HepG2 (cell line): Measurements from ENCODE around the gene MROH2A. TPM values are rescaled to one million over a fixed set of nuclear protein-coding genes. Genes with fewer than 3 reads are reported as not detected.
A peak's percentile ranks its signal among the peaks of the same experiment; 100 is the strongest.

Experiments
- ATF7 ChIP-seq, 2 experiments: fragments of 450-650 bp in 1 of 2; sonication (generic) in 1 of 2; formaldehyde crosslinking in 1 of 2; IDR thresholded peaks; 2 replicates each; pipeline versions ENCODE4 v1.4.0 to v1.6.1; 2016 to 2020; ENCODE audit warnings: antibody characterized with exemption in 1 of 2, mild to moderate bottlenecking in 1 of 2, missing genetic modification reagents in 1 of 2
- BORCS8-MEF2B ChIP-seq: sonication (generic); formaldehyde crosslinking; IDR thresholded peaks from 2 replicates; pipeline ENCODE4 v1.8.0; 2022; ENCODE audit warnings: mild to moderate bottlenecking, missing genetic modification reagents
- CEBPB ChIP-seq: IDR thresholded peaks from 2 replicates; pipeline ENCODE4 v1.6.1; 2011; ENCODE audit warnings: low read depth, low read length, improper control_type of control experiment, borderline replicate concordance
- GABPB1 ChIP-seq: IDR thresholded peaks from 2 replicates; pipeline ENCODE4 v1.6.1; 2016; ENCODE audit warnings: mild to moderate bottlenecking, missing genetic modification reagents, moderate library complexity, missing compliant biosample characterization
- GLI4 ChIP-seq: sonication (generic); formaldehyde crosslinking; IDR thresholded peaks from 2 replicates; pipeline ENCODE4 v1.5.1; 2020; ENCODE audit warnings: missing genetic modification reagents, mild to moderate bottlenecking, moderate library complexity, borderline replicate concordance
- HDAC6 ChIP-seq: fragments of 200-600 bp; sonication (generic); IDR thresholded peaks from 2 replicates; pipeline ENCODE4 v1.7.0; 2017; ENCODE audit warnings: mild to moderate bottlenecking, antibody characterized with exemption, low read length, low read depth
- LCORL ChIP-seq, 2 experiments: fragments of 450-650 bp in 1 of 2; sonication (generic) in 1 of 2; formaldehyde crosslinking in 1 of 2; IDR thresholded peaks; 2 replicates each; pipeline versions ENCODE4 v1.5.0 to v1.6.1; 2017 to 2020; ENCODE audit warnings: antibody characterized with exemption in 1 of 2, missing genetic modification reagents in 1 of 2
- MEF2D ChIP-seq: sonication (generic); formaldehyde crosslinking; IDR thresholded peaks from 2 replicates; pipeline ENCODE4 v1.5.1; 2020; ENCODE audit warnings: mild to moderate bottlenecking, missing genetic modification reagents
- POGZ ChIP-seq: sonication (generic); formaldehyde crosslinking; IDR thresholded peaks from 2 replicates; pipeline ENCODE4 v1.4.0; 2020; ENCODE audit warnings: mild to moderate bottlenecking, missing genetic modification reagents
- SALL1 ChIP-seq: sonication (generic); formaldehyde crosslinking; IDR thresholded peaks from 2 replicates; pipeline ENCODE4 v1.8.0; 2022; ENCODE audit warnings: mild to moderate bottlenecking, missing genetic modification reagents
- SIX1 ChIP-seq: sonication (generic); formaldehyde crosslinking; IDR thresholded peaks from 2 replicates; pipeline ENCODE4 v1.4.0; 2020; ENCODE audit warnings: missing genetic modification reagents, borderline replicate concordance
- SNAI1 ChIP-seq: sonication (generic); formaldehyde crosslinking; IDR thresholded peaks from 2 replicates; pipeline ENCODE4 v1.5.0; 2020; ENCODE audit warnings: mild to moderate bottlenecking, missing genetic modification reagents, borderline replicate concordance
- ZBTB33 ChIP-seq: sonication (generic); formaldehyde crosslinking; IDR thresholded peaks from 2 replicates; pipeline ENCODE4 v1.4.0; 2020; ENCODE audit warnings: missing genetic modification reagents
- ZC3H13 ChIP-seq: sonication (generic); formaldehyde crosslinking; IDR thresholded peaks from 2 replicates; pipeline ENCODE4 v1.8.1; 2023; ENCODE audit warnings: mild to moderate bottlenecking, missing genetic modification reagents, moderate library complexity
- ZFP91 ChIP-seq: sonication (generic); formaldehyde crosslinking; IDR thresholded peaks from 2 replicates; pipeline ENCODE4 v1.9.0; 2022; ENCODE audit warnings: missing genetic modification reagents, mild to moderate bottlenecking, borderline replicate concordance
- ZNF253 ChIP-seq: sonication (generic); formaldehyde crosslinking; IDR thresholded peaks from 2 replicates; pipeline ENCODE4 v1.8.0; 2022; ENCODE audit warnings: mild to moderate bottlenecking, missing genetic modification reagents, borderline replicate concordance
- ZNF263 ChIP-seq: sonication (generic); formaldehyde crosslinking; IDR thresholded peaks from 2 replicates; pipeline ENCODE4 v1.4.0; 2020; ENCODE audit warnings: missing genetic modification reagents
- ZNF530 ChIP-seq: sonication (generic); formaldehyde crosslinking; IDR thresholded peaks from 2 replicates; pipeline ENCODE4 v1.5.0; 2020; ENCODE audit warnings: low read depth, mild to moderate bottlenecking, missing genetic modification reagents
- ZNF550 ChIP-seq: sonication (generic); formaldehyde crosslinking; IDR thresholded peaks from 2 replicates; pipeline ENCODE4 v1.4.0; 2020; ENCODE audit warnings: mild to moderate bottlenecking, missing genetic modification reagents, borderline replicate concordance
- ZNF7 ChIP-seq: IDR thresholded peaks from 2 replicates; pipeline ENCODE4 v1.6.1; 2016; ENCODE audit warnings: missing biosample characterization, missing genetic modification reagents
- polyA plus RNA-seq, 8 experiments: library from polyadenylated mRNA; depleted of rRNA in 3 of 8; stranded (reverse) in 7 of 8; unstranded in 1 of 8; fragments of >200 nt; fragmentation: Illumina TruSeq in 4 of 8; extraction: Trizol in 4 of 8; gene quantifications; 2 replicates each; pipeline versions ENCODE4 v1.2.1 to v1.2.3, GENCODE V29; 2011 to 2016; ENCODE audit warnings: low read depth in 4 of 8, missing spikeins in 1 of 8, mixed read lengths in 1 of 8; ENCODE audit not compliant: insufficient read depth in 1 of 8
- total RNA-seq, 5 experiments: library from RNA; depleted of rRNA; stranded (reverse); fragments of >200 nt; fragmentation: Illumina TruSeq; extraction: Trizol; gene quantifications; 2 replicates each; pipeline ENCODE4 v1.2.3, GENCODE V29; 2016; ENCODE audit warnings: low read depth in 1 of 5
- TF ChIP-seq, protein P1 (sequence below): IDR thresholded peaks from 2 replicates; pipeline ENCODE4 v1.6.1; 2012; ENCODE audit warnings: low read depth, low read length, improper control_type of control experiment
- TF ChIP-seq, protein P2 (sequence below): IDR thresholded peaks from 2 replicates; pipeline ENCODE4 v1.6.1; 2016; ENCODE audit warnings: control low read depth

The MROH2A gene
- total and polyA plus RNA-seq, 2 of the 13 experiments (the other 11 are each of a cell fraction or from before 2014, with no cell fraction given), result 0.03 to 0.04 TPM

DNA sequence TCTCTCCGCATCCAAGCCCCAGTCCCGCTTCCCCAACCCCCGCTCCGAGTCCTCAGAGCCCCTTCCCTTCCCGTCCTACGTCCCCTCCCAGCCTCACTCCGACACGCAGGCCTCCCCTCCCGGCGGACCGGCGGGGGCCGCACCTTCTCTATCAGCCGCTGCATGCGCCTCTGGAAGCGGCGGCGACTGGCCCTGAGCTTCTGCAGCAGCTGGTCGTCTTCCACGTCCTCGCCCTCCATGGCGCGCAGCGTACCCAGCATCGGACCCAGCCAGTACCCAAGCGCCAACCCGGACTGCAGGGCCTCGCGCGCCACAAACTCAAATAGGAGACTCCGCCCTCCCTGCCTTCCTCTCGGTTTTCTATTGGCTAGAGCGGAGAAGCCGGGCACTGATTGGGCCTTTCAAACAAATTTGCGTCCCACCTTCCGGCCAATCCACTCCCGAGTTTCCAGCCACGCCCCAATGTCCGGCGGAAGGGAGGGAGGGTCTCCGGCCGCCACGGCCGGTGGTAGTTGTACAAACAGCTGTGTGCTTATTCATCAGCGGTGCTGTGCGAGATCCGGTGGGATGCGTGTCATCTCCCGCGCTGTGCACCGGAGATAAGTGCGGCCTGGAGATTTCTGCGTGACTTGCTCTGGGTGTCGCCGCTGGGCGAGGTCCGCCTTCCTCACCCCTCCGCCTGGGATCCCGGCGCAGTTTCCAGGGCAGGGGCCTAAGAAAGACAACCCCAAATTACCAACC is 76.3 kb downstream of the MROH2A start, which contains the start of gene HJURP (continued):
- peak; percentile 82; the same call in 1 of the 2 replicates for TF ChIP-seq ZFP91 (CRISPR knock-in tag)
- TF ChIP-seq ZNF7 (CRISPR knock-in tag), result peak; percentile 20; the same call in 1 of the 2 replicates
- TF ChIP-seq SALL1 (CRISPR knock-in tag), result peak; percentile 92
- TF ChIP-seq, protein P1, sequence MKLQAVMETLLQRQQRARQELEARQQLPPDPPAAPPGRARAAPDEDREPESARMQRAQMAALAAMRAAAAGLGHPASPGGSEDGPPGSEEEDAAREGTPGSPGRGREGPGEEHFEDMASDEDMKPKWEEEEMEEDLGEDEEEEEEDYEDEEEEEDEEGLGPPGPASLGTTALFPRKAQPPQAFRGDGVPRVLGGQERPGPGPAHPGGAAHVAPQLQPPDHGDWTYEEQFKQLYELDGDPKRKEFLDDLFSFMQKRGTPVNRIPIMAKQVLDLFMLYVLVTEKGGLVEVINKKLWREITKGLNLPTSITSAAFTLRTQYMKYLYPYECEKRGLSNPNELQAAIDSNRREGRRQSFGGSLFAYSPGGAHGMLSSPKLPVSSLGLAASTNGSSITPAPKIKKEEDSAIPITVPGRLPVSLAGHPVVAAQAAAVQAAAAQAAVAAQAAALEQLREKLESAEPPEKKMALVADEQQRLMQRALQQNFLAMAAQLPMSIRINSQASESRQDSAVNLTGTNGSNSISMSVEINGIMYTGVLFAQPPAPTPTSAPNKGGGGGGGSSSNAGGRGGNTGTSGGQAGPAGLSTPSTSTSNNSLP, result no peak
- TF ChIP-seq SNAI1 (CRISPR knock-in tag), result 0 out of 2 replicates have a peak, but pooled peaks have one; percentile 29
- no peak for TF ChIP-seq LCORL (IDR thresholded peaks at IDR 0.05)
- TF ChIP-seq LCORL (CRISPR knock-in tag; IDR thresholded peaks at IDR 0.05), result peak; percentile 16; the same call in 1 of the 2 replicates
- peak; percentile 100 for TF ChIP-seq BORCS8-MEF2B
- TF ChIP-seq ZNF263, result peak; percentile 38; the same call in 1 of the 2 replicates
- no peak for TF ChIP-seq ATF7 (IDR thresholded peaks at IDR 0.05)
- no peak for TF ChIP-seq ATF7 (CRISPR knock-in tag; IDR thresholded peaks at IDR 0.05)
- no peak for TF ChIP-seq ZBTB33 (CRISPR knock-in tag)
- no peak for TF ChIP-seq ZNF550 (CRISPR knock-in tag)
- no peak for TF ChIP-seq HDAC6
- TF ChIP-seq, protein P2, sequence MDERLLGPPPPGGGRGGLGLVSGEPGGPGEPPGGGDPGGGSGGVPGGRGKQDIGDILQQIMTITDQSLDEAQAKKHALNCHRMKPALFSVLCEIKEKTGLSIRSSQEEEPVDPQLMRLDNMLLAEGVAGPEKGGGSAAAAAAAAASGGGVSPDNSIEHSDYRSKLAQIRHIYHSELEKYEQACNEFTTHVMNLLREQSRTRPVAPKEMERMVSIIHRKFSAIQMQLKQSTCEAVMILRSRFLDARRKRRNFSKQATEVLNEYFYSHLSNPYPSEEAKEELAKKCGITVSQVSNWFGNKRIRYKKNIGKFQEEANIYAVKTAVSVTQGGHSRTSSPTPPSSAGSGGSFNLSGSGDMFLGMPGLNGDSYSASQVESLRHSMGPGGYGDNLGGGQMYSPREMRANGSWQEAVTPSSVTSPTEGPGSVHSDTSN (CRISPR knock-in tag), result no peak
- no peak for TF ChIP-seq GLI4 (CRISPR knock-in tag)
- TF ChIP-seq SIX1 (CRISPR knock-in tag), result no peak
- peak; percentile 79 for TF ChIP-seq MEF2D (CRISPR knock-in tag)
- TF ChIP-seq GABPB1 (CRISPR knock-in tag), result peak; percentile 94
- peak; percentile 96 for TF ChIP-seq ZNF253
- peak; percentile 93 for TF ChIP-seq POGZ (CRISPR knock-in tag)
- TF ChIP-seq ZC3H13 (CRISPR knock-in tag), result peak; percentile 95
- TF ChIP-seq ZNF530 (CRISPR knock-in tag), result no peak
- TF ChIP-seq CEBPB, result no peak
